ENCODE data around the gene REEP3. TPM values are rescaled to one million over a fixed set of nuclear protein-coding genes. Genes with fewer than 3 reads are reported as not detected.

Gene REEP3
- total RNA-seq, 6 donors from 2014 or later = 23.6 to 63.9 (median 41.8) TPM

DNA sequence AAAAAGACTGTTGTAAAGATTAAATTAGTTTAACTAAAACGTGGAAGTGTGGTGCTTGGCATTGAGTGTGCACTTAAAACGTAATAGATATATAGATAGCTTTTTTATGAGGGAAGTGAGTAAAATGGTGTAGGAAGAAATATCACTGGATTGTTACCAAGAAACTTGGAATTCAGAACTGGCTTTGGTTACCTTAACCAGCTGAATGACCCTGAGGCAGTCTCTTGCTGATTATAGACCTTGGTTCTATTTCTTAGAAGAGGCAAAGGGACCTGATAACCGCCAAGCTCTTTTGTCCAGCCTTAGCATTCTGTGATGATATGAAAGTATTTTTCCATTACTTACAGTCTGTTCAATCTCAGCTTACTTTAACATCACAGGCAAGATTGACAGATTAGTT, 3.8 kb downstream of the REEP3 start:
- Histone ChIP-seq H3K27me3 (no peaks in the 10 kb centered on the region), H3K36me3 (peaks cover 0 to 5% (median 0%) of the 10 kb centered on the region in 4 donors), H3K4me3 (no peak overlapping the region), H3K9me3 (peaks cover 0 to 3% (median 0%) of the 10 kb centered on the region in 4 donors), H3K27ac (no peak overlapping the region), H3K4me1 (peaks cover 18 to 26% (median 25%) of the 10 kb centered on the region in 4 donors)
- TF ChIP-seq EP300 (IDR thresholded peaks at IDR 0.05) (no peak), POLR2AphosphoS5 (IDR thresholded peaks at IDR 0.05) (no peak), POLR2A (IDR thresholded peaks at IDR 0.05) (no peak)
- TF ChIP-seq, protein P1, sequence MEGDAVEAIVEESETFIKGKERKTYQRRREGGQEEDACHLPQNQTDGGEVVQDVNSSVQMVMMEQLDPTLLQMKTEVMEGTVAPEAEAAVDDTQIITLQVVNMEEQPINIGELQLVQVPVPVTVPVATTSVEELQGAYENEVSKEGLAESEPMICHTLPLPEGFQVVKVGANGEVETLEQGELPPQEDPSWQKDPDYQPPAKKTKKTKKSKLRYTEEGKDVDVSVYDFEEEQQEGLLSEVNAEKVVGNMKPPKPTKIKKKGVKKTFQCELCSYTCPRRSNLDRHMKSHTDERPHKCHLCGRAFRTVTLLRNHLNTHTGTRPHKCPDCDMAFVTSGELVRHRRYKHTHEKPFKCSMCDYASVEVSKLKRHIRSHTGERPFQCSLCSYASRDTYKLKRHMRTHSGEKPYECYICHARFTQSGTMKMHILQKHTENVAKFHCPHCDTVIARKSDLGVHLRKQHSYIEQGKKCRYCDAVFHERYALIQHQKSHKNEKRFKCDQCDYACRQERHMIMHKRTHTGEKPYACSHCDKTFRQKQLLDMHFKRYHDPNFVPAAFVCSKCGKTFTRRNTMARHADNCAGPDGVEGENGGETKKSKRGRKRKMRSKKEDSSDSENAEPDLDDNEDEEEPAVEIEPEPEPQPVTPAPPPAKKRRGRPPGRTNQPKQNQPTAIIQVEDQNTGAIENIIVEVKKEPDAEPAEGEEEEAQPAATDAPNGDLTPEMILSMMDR (IDR thresholded peaks at IDR 0.05) = no peak
- 87% methylated on average over 3 of the region's 3 CpGs for WGBS, 2 donors
- ATAC-seq (ENCODE audit: low FRiP score in 2 of 2) = no peak
- no peak for DNase-seq

DNA sequence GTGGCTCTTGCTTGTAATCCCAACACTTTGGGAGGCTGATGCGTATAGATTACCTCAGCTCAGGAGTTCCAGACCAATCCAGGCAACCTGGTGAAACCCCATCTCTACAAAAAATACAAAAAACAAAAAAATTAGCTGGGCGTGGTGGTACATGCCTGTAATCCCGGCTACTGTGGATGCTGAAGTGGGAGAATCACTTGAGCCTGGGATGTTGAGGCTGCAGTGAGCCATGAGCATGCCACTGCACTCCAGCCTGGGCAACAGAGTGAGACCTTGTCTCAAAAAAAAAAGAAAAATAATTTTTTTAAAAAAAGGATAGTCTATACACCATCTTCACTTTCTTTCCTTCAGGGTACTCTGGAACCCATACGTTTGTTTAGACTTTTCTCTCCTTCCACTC, 6.2 kb downstream of the REEP3 start:
- H3K27ac ChIP-seq = no peak overlapping the region
- H3K36me3 ChIP-seq = peaks cover 0 to 5% (median 0%) of the 10 kb centered on the region in 4 donors
- H3K9me3 ChIP-seq = no peaks in the 10 kb centered on the region
- no peak overlapping the region for H3K4me3 ChIP-seq
- ATAC-seq (ENCODE audit: low FRiP score in 2 of 2) (no peak), DNase-seq (no peak)
- WGBS, 2 donors = 96 to 100% methylated on average over 4 of the region's 4 CpGs
- peaks cover 8 to 18% (median 14%) of the 10 kb centered on the region in 4 donors for H3K4me1 ChIP-seq
- H3K27me3 ChIP-seq = no peaks in the 10 kb centered on the region
- TF ChIP-seq, protein P1 (IDR thresholded peaks at IDR 0.05) = no peak
- no peak for TF ChIP-seq POLR2AphosphoS5 (IDR thresholded peaks at IDR 0.05)
- TF ChIP-seq EP300 (IDR thresholded peaks at IDR 0.05) = no peak

DNA sequence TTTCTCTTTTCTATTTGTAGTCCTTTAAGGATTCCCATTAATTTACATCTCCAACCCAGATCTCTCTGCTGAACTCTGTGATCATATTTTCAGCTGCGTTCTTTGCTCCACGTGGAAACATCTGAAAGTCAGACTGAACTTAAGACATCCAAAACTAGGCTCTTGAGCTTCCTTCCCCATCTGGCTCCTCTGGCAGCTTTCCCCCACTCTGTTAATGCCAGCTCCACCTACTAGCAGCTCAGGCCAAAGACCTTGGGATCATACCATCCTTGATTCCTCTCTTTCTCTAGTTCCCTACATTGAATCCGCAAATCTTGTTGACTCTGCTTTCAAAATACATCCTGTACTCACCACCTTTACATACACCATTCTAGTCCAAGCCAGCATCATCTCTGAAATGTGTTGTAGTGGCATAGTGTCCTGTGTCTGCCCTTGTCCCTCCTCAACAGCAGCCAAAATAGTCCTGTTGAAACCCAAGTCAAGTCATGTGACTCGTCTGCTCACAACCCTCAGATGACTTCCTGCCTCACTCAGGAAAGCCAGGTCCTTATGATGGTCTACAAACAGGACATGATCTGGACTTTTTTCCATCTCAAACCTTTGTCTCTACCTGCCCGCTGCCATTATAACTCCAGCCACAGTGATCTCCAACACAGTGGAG, 7.0 kb downstream of the REEP3 start:
- Histone ChIP-seq H3K4me3 (no peak overlapping the region), H3K9me3 (no peaks in the 10 kb centered on the region), H3K27me3 (no peaks in the 10 kb centered on the region), H3K4me1 (peaks cover under 1 to 10% (median 6%) of the 10 kb centered on the region in 4 donors), H3K27ac (no peak overlapping the region), H3K36me3 (peaks cover 0 to 5% (median 0%) of the 10 kb centered on the region in 4 donors)
- no peak for DNase-seq
- ATAC-seq (ENCODE audit: low FRiP score in 2 of 2) = no peak
- WGBS, 2 donors = 83 to 94% methylated on average over 5 of the region's 5 CpGs
- TF ChIP-seq POLR2AphosphoS5 (IDR thresholded peaks at IDR 0.05) = no peak
- TF ChIP-seq, protein P1 (IDR thresholded peaks at IDR 0.05) = no peak
- no peak for TF ChIP-seq EP300 (IDR thresholded peaks at IDR 0.05)
- no peak for TF ChIP-seq POLR2A (IDR thresholded peaks at IDR 0.05)

DNA sequence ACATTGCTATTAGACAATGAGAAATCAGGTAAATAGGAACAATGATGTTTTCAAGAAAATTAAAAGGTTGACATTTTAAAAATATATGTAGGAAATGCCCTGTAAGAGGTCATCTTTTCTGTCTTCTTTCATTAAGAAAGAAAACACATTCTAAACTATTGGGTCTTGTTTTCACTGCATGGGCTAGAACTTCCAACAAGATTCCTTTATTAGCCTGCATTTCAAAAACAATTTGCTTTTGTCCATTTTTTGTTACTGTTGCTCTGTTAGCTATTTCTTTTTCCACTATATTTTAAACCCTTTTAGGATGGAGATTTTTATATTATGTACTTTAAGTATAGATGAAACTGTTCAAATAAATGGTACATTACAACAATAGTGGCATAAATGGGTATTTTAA, 9.2 kb downstream of the REEP3 start:
- Histone ChIP-seq H3K4me3 (no peak overlapping the region), H3K4me1 (peaks cover 0 to 3% (median 0%) of the 10 kb centered on the region in 4 donors), H3K27me3 (no peaks in the 10 kb centered on the region), H3K9me3 (no peaks in the 10 kb centered on the region), H3K36me3 (peaks cover 0 to 5% (median 0%) of the 10 kb centered on the region in 4 donors), H3K27ac (no peak overlapping the region)
- TF ChIP-seq, protein P1 (IDR thresholded peaks at IDR 0.05) = no peak
- TF ChIP-seq EP300 (IDR thresholded peaks at IDR 0.05) (no peak), POLR2A (IDR thresholded peaks at IDR 0.05) (no peak), POLR2AphosphoS5 (IDR thresholded peaks at IDR 0.05) (no peak)
- ATAC-seq (ENCODE audit: low FRiP score in 2 of 2) (no peak), DNase-seq (no peak)

DNA sequence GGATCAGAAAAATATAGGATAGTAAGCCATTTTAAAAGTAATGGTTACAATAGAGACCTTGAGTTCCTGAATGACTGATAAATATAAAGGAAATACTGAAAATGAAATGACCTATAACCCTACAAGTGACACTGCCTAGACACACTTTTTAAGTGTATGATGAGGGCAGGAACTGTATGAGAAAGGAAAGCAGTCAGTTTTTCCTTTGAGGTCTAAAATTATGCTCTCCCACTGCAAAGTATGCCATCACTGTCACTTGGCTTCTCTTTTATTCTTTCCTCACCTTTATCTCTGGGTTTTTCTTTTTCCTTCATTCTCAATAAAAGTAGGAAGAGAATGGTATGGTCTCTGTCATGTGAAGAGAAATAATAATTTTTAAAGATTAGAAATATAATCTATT, 13.5 kb downstream of the REEP3 start:
- H3K4me3 ChIP-seq = no peak overlapping the region
- DNase-seq = no peak
- H3K4me1 ChIP-seq = no peaks in the 10 kb centered on the region
- no peak overlapping the region for H3K27ac ChIP-seq
- no peaks in the 10 kb centered on the region for H3K9me3 ChIP-seq
- H3K36me3 ChIP-seq = no peaks in the 10 kb centered on the region
- no peaks in the 10 kb centered on the region for H3K27me3 ChIP-seq
- no peak for ATAC-seq (ENCODE audit: low FRiP score in 2 of 2)
- TF ChIP-seq, protein P1 (IDR thresholded peaks at IDR 0.05) = no peak
- no peak for TF ChIP-seq POLR2AphosphoS5 (IDR thresholded peaks at IDR 0.05)
- TF ChIP-seq EP300 (IDR thresholded peaks at IDR 0.05) = no peak
- no peak for TF ChIP-seq POLR2A (IDR thresholded peaks at IDR 0.05)
